Trophoblast cell (in vitro differentiated cells and primary cell): ENCODE results near the gene EGR2.
"Not testable (repeated sequence)": the region's sequence is repeated elsewhere in the genome, so short reads cannot be mapped to it uniquely, and the experiment has no call there.

Experiments
- DNase-seq, 2 donors: peaks; one replicate each; pipeline ENCODE4 v3.0.0-alpha.2; 2016
- H2AFZ ChIP-seq: 2 replicates; pipeline ENCODE4 v1.6.1; 2013; ENCODE audit warnings: low read length, moderate library complexity, mild to moderate bottlenecking; ENCODE audit not compliant: insufficient read depth, poor library complexity
- H2AK5ac ChIP-seq: 2 replicates; pipeline ENCODE4 v1.6.1; 2013; ENCODE audit warnings: mild to moderate bottlenecking, low read length
- H2BK120ac ChIP-seq: 2 replicates; pipeline ENCODE4 v1.6.1; 2013; ENCODE audit warnings: low read length, mild to moderate bottlenecking, moderate library complexity; ENCODE audit not compliant: insufficient read depth, poor library complexity
- H2BK12ac ChIP-seq: 2 replicates; pipeline ENCODE4 v1.6.1; 2013; ENCODE audit warnings: mild to moderate bottlenecking, low read length, moderate library complexity
- H2BK5ac ChIP-seq: 2 replicates; pipeline ENCODE4 v1.6.1; 2013; ENCODE audit warnings: low read length, low read depth, moderate library complexity, mild to moderate bottlenecking; ENCODE audit not compliant: poor library complexity
- H3K14ac ChIP-seq: 2 replicates; pipeline ENCODE4 v1.6.1; 2013; ENCODE audit warnings: mild to moderate bottlenecking, low read length
- H3K18ac ChIP-seq: 2 replicates; pipeline ENCODE4 v1.6.1; 2013; ENCODE audit warnings: mild to moderate bottlenecking, low read length
- H3K23ac ChIP-seq: 2 replicates; pipeline ENCODE4 v1.6.1; 2013; ENCODE audit warnings: low read length
- H3K27ac ChIP-seq: 2 replicates; pipeline ENCODE4 v1.5.1; 2013; ENCODE audit warnings: low read depth, mild to moderate bottlenecking, inconsistent platforms, low read length, moderate library complexity
- H3K27me3 ChIP-seq: 2 replicates; pipeline ENCODE4 v1.6.1; 2013; ENCODE audit warnings: inconsistent platforms, mild to moderate bottlenecking, low read length, moderate library complexity; ENCODE audit not compliant: insufficient read depth
- H3K36me3 ChIP-seq, 2 experiments: 1 replicate in 1 of 2; 2 replicates in 1 of 2; pipeline ENCODE4 v1.6.1; 2013; ENCODE audit warnings: low read length in 2 of 2, mild to moderate bottlenecking in 2 of 2, moderate library complexity in 1 of 2; ENCODE audit not compliant: insufficient read depth in 2 of 2, control insufficient read depth in 1 of 2
- H3K4ac ChIP-seq: 2 replicates; pipeline ENCODE4 v1.6.1; 2013; ENCODE audit warnings: low read depth, mild to moderate bottlenecking, low read length, moderate library complexity
- H3K4me1 ChIP-seq, 2 experiments: 1 replicate in 1 of 2; 2 replicates in 1 of 2; pipeline ENCODE4 v1.6.1; 2013; ENCODE audit warnings: low read length in 2 of 2, mild to moderate bottlenecking in 2 of 2, moderate library complexity in 1 of 2; ENCODE audit not compliant: insufficient read depth in 2 of 2, control insufficient read depth in 1 of 2
- H3K4me2 ChIP-seq: 2 replicates; pipeline ENCODE4 v1.6.1; 2013; ENCODE audit warnings: inconsistent platforms, mild to moderate bottlenecking, low read length, moderate library complexity
- H3K4me3 ChIP-seq: 2 replicates; pipeline ENCODE4 v1.5.1; 2013; ENCODE audit warnings: mild to moderate bottlenecking, low read depth, low read length, inconsistent platforms
- H3K79me1 ChIP-seq: one replicate; pipeline ENCODE4 v1.6.1; 2013; ENCODE audit warnings: low read length
- H3K79me2 ChIP-seq: 2 replicates; pipeline ENCODE4 v1.6.1; 2013; ENCODE audit warnings: low read length, mild to moderate bottlenecking; ENCODE audit not compliant: control insufficient read depth, insufficient read depth, poor library complexity
- H3K9ac ChIP-seq: 2 replicates; pipeline ENCODE4 v1.6.1; 2013; ENCODE audit warnings: mild to moderate bottlenecking, low read length
- H3K9me3 ChIP-seq: 2 replicates; pipeline ENCODE4 v1.6.1; 2013; ENCODE audit warnings: low read depth, mild to moderate bottlenecking, control low read depth, inconsistent platforms, low read length; ENCODE audit not compliant: insufficient read depth
- H4K12ac ChIP-seq: 2 replicates; pipeline ENCODE4 v1.6.1; 2013; ENCODE audit warnings: low read depth, mild to moderate bottlenecking, low read length, moderate library complexity
- H4K8ac ChIP-seq: 2 replicates; pipeline ENCODE4 v1.6.1; 2013; ENCODE audit warnings: low read depth, mild to moderate bottlenecking, low read length, moderate library complexity
- H4K91ac ChIP-seq: one replicate; pipeline ENCODE4 v1.6.1; 2013; ENCODE audit warnings: low read depth, mild to moderate bottlenecking, low read length, moderate library complexity
- WGBS: extraction: QIAGEN DNeasy Blood & Tissue Kit; methylation state at CpG from one replicate; pipeline ENCODE4 v1.1.7; 2013; ENCODE audit warnings: missing lambda C conversion rate; ENCODE audit not compliant: insufficient read length, insufficient coverage; ENCODE audit errors: extremely low coverage; 5-methylcytosine and 5-hydroxymethylcytosine counted together

Gene EGR2

DNA sequence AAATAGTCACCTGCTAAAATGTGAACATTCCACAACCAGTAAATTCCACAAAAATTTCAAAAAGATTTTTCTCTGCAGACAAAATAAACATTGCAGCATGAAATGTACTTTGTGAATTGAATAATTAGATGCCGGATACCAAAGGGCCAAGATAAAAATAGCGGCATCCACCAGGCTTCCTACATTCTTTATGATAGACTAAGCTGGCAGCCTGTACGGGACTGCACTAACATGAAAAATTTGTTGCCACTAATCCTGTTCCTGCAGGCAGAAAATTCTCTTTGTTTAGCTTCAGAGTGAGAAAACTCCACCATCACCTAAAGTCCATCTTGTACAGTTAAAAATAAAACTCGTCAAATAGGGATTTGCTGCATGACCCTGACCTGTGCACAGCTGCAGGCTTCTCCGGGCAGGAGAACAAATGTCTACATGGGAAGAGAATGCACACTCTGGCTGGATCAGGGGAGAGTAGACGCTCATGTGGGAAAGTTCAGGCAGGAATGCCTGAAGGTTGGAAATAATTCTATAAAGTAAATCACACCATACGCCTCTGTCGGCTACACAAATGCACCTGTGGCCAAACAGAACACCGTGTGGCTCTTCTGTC is 27.2 kb downstream of the EGR2 start:
- H3K27me3 ChIP-seq, result no peaks in the 10 kb centered on the region
- no peaks in the 10 kb centered on the region for H3K4me1 ChIP-seq
- H3K9ac ChIP-seq, result no peak overlapping the region
- no peak overlapping the region for H3K4me2 ChIP-seq
- H3K4me3 ChIP-seq, result no peak overlapping the region
- no peak overlapping the region for H3K18ac ChIP-seq
- H2BK12ac ChIP-seq, result no peak overlapping the region
- no peak overlapping the region for H2AFZ ChIP-seq
- H3K79me2 ChIP-seq, result no peaks in the 10 kb centered on the region
- H3K27ac ChIP-seq, result no peak overlapping the region
- H4K8ac ChIP-seq, result no peak overlapping the region
- no peak overlapping the region for H3K23ac ChIP-seq
- H4K12ac ChIP-seq, result no peak overlapping the region
- no peak overlapping the region for H4K91ac ChIP-seq
- no CpG with 5 or more reads among the region's 9 CpGs for WGBS
- no peak overlapping the region for H3K14ac ChIP-seq
- H3K79me1 ChIP-seq, result no peaks in the 10 kb centered on the region
- H2AK5ac ChIP-seq, result no peak overlapping the region
- H3K4ac ChIP-seq, result no peak overlapping the region
- no peaks in the 10 kb centered on the region for H3K9me3 ChIP-seq
- DNase-seq, result no peak
- H2BK5ac ChIP-seq, result no peak overlapping the region
- no peak overlapping the region for H2BK120ac ChIP-seq
- H3K36me3 ChIP-seq, result no peaks in the 10 kb centered on the region

DNA sequence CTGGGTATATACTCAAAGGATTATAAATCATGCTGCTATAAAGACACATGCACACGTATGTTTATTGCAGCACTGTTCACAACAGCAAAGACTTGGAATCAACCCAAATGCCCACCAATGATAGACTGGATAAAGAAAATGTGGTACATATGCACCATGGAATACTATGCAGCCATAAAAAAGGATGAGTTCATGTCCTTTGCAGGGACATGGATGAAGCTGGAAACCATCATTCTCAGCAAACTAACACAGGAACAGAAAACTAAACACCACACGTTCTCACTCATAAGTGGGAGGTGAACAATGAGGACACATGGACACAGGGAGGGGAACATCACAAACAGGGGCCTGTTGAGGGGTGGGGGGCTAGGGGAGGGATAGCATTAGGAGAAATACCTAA is 27.9 kb downstream of the EGR2 start:
- not testable (repeated sequence) for H3K18ac ChIP-seq, H3K4me1 ChIP-seq

DNA sequence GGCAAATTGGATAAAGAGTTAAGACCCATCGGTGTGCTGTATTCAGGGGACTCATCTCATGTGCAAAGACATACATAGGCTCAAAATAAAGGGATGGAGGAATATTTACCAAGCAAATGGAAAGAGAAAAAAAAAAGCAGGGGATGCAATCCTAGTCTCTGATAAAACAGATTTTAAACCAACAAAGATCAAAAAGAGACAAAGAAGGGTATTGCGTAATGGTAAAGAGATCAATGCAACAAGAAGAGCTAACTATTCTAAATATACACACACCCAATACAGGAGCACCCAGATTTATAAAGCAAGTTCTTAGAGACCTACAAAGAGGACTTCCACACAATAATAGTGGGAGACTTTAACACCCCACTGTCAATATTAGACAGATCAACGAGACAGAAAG is 31.6 kb downstream of the EGR2 start:
- not testable (repeated sequence) for H3K79me1 ChIP-seq, H2AFZ ChIP-seq, H3K4me2 ChIP-seq, H3K18ac ChIP-seq, H3K4ac ChIP-seq, H3K23ac ChIP-seq, H2BK120ac ChIP-seq, H3K79me2 ChIP-seq, H3K9ac ChIP-seq, H3K14ac ChIP-seq, H3K9me3 ChIP-seq, H4K8ac ChIP-seq, H2BK12ac ChIP-seq, H3K36me3 ChIP-seq, H3K27me3 ChIP-seq, H2BK5ac ChIP-seq, H4K12ac ChIP-seq, H3K4me3 ChIP-seq, H2AK5ac ChIP-seq, H4K91ac ChIP-seq, H3K4me1 ChIP-seq, H3K27ac ChIP-seq, DNase-seq
- WGBS, result no CpG with 5 or more reads among the region's 3 CpGs

More for the DNA sequence above, 27.9 kb downstream of the EGR2 start:
- not testable (repeated sequence) for H2AK5ac ChIP-seq, H3K4ac ChIP-seq, H2BK12ac ChIP-seq, H3K4me3 ChIP-seq, H2BK5ac ChIP-seq, H3K27me3 ChIP-seq, H3K14ac ChIP-seq, H3K79me1 ChIP-seq, H3K9ac ChIP-seq, H3K36me3 ChIP-seq, H3K4me2 ChIP-seq, H4K91ac ChIP-seq, H4K12ac ChIP-seq, H3K9me3 ChIP-seq, H3K79me2 ChIP-seq, H3K23ac ChIP-seq, H4K8ac ChIP-seq, H2AFZ ChIP-seq, H3K27ac ChIP-seq, H2BK120ac ChIP-seq, DNase-seq
- no CpG with 5 or more reads among the region's 2 CpGs for WGBS

DNA sequence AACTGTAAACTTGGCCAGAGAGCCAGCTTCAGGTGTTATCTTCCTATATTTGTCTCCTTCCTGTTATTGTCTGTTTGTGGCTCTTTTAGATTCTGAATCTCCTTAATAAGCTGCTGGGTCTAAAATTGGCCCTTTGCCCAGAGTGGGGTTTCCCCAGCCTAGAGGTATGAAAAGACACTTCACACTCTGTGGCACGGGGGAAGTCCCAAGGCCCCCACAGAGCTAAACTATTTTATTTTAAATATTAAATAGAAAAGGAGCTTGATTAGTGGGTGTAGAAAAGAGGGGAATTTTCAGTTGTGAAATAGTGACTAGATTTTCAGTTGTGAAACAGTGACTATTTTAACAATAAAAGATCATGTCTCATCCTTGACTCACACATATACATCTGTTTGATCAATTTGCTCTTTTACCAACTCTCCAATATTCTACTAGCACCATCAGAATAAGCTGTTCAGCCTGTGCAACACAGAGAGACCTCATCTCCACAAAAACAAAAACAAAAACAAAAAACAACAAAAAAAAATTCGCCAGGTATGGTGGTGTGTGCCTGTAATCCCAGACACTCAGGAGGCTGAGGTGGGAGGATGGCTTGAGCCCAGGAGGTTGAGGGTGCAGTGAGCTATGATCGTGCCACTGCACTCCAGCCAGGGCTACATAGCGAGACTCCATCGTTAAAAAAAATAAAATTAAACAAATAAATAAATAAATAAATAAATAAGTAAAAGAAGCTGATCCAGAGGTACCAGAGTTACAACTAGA is 36.5 kb downstream of the EGR2 start:
- peak in 1 of 2 donors; percentile 25 for DNase-seq
- Histone ChIP-seq H2BK5ac (no peak overlapping the region), H3K27me3 (no peaks in the 10 kb centered on the region), H2AFZ (no peak overlapping the region), H2BK120ac (no peak overlapping the region), H3K18ac (no peak overlapping the region), H3K9ac (no peak overlapping the region), H2AK5ac (no peak overlapping the region), H4K8ac (no peak overlapping the region), H3K4ac (no peak overlapping the region), H3K9me3 (no peaks in the 10 kb centered on the region), H4K12ac (no peak overlapping the region), H3K4me3 (no peak overlapping the region), H3K4me1 (no peaks in the 10 kb centered on the region), H3K79me1 (no peaks in the 10 kb centered on the region), H3K23ac (no peak overlapping the region), H3K79me2 (no peaks in the 10 kb centered on the region), H2BK12ac (no peak overlapping the region), H3K27ac (no peak overlapping the region), H3K4me2 (no peak overlapping the region), H4K91ac (no peak overlapping the region), H3K14ac (no peak overlapping the region), H3K36me3 (no peaks in the 10 kb centered on the region)
- no CpG with 5 or more reads among the region's 5 CpGs for WGBS
